PC-3 (cell line): Measurements from ENCODE around the gene ZFTA. TPM values are rescaled to one million over a fixed set of nuclear protein-coding genes. Genes with fewer than 3 reads are reported as not detected.

Experiments used
- ATAC-seq: fragments of 200-7000 bp; cut with Tn5 transposase; 2 replicates; pipeline ENCODE4 v1.9.1; 2020; ENCODE audit warnings: mild to moderate bottlenecking, moderate library complexity
- BruUV-seq: library from RNA; stranded (reverse); fragments of 400-500 nt; replicated peaks from 2 replicates; lab custom pipeline; 2021; lab: Mats Ljungman, UMichigan
- CTCF ChIA-PET: fragments of 300-600 bp; sonication (Branson Sonifier 250); formaldehyde crosslinking; loops from one replicate; lab custom pipeline; 2022; ENCODE audit warnings: antibody characterized with exemption; lab: Charles Lee
- POLR2A ChIA-PET: fragments of 300-600 bp; sonication (Branson Sonifier 250); formaldehyde crosslinking; loops from one replicate; lab custom pipeline; 2022; ENCODE audit warnings: antibody characterized with exemption; ENCODE audit not compliant: unreplicated experiment; lab: Charles Lee
- DNase-seq: peaks from one replicate; pipeline ENCODE4 v3.0.0-alpha.2; 2015
- H2AFZ ChIP-seq: fragments of 300-600 bp; sonication (generic); 2 replicates; pipeline ENCODE4 v1.6.0; 2016; ENCODE audit warnings: antibody characterized with exemption, low read length
- H3F3A ChIP-seq: fragments of 300-600 bp; sonication (generic); one replicate; pipeline ENCODE4 v1.6.0; 2017; ENCODE audit warnings: antibody characterized with exemption, low read length, control low read depth, mild to moderate bottlenecking; ENCODE audit not compliant: unreplicated experiment
- H3K27ac ChIP-seq: fragments of 300-600 bp; sonication (generic); 2 replicates; pipeline ENCODE4 v1.5.1; 2016; ENCODE audit warnings: mild to moderate bottlenecking, low read length
- H3K27me3 ChIP-seq: fragments of 300-600 bp; sonication (generic); 2 replicates; pipeline ENCODE4 v1.6.1; 2016; ENCODE audit warnings: low read length, mixed read lengths
- H3K36me3 ChIP-seq: fragments of 300-600 bp; sonication (generic); 2 replicates; pipeline ENCODE4 v1.6.1; 2016; ENCODE audit warnings: low read depth, mixed run types, low read length, mixed read lengths
- H3K4me1 ChIP-seq: fragments of 300-600 bp; sonication (generic); 2 replicates; pipeline ENCODE4 v1.5.1; 2016; ENCODE audit warnings: low read length; ENCODE audit not compliant: insufficient read depth
- H3K4me2 ChIP-seq: fragments of 300-600 bp; sonication (generic); 2 replicates; pipeline ENCODE4 v1.6.0; 2016; ENCODE audit warnings: low read length
- H3K4me3 ChIP-seq: fragments of 300-600 bp; sonication (generic); 2 replicates; pipeline ENCODE4 v1.5.1; 2016; ENCODE audit warnings: mild to moderate bottlenecking, low read length, mixed read lengths
- H3K79me2 ChIP-seq: fragments of 300-600 bp; sonication (generic); 2 replicates; pipeline ENCODE4 v1.6.1; 2017; ENCODE audit warnings: low read length, mixed read lengths
- H3K9ac ChIP-seq: fragments of 300-600 bp; sonication (generic); 2 replicates; pipeline ENCODE4 v1.6.0; 2016; ENCODE audit warnings: mild to moderate bottlenecking, low read length
- H3K9me2 ChIP-seq: fragments of 300-600 bp; sonication (generic); replicated peaks from 2 replicates; pipeline ENCODE4 v1.6.1; 2016; ENCODE audit warnings: mixed run types, low read length, mixed read lengths
- H3K9me3 ChIP-seq: fragments of 300-600 bp; sonication (generic); 2 replicates; pipeline ENCODE4 v1.6.1; 2016; ENCODE audit warnings: low read length, mixed read lengths
- H4K20me1 ChIP-seq: fragments of 300-600 bp; sonication (generic); 2 replicates; pipeline ENCODE4 v1.6.1; 2016; ENCODE audit warnings: low read length, mixed read lengths
- CTCF ChIP-seq: fragments of 300-600 bp; sonication (generic); conservative IDR thresholded peaks from 2 replicates; pipeline ENCODE4 v1.5.1; 2017; ENCODE audit warnings: antibody characterized with exemption, low read depth, mild to moderate bottlenecking, low read length
- EZH2 ChIP-seq: fragments of 300-600 bp; sonication (generic); IDR thresholded peaks from one replicate; pipeline ENCODE4 v1.6.1; 2017; ENCODE audit warnings: antibody characterized with exemption, mild to moderate bottlenecking, low read length; ENCODE audit not compliant: unreplicated experiment
- EZH2phosphoT487 ChIP-seq: fragments of 300-600 bp; sonication (generic); IDR thresholded peaks from 2 replicates; pipeline ENCODE4 v1.6.1; 2018; ENCODE audit warnings: mild to moderate bottlenecking, antibody characterized with exemption, low read length, borderline replicate concordance
- intact Hi-C: fragments of 100-400 bp; cut with micrococcal nuclease; formaldehyde crosslinking; loops from 2 replicates; pipeline ENCODE4 v1.9.0; 2023
- total RNA-seq: library from RNA; depleted of rRNA; stranded (reverse); fragments of >200 nt; gene quantifications from 2 replicates; pipeline ENCODE4 v1.2.3, GENCODE V29; 2014

ZFTA gene
- total RNA-seq, 1 experiment from 2014 or later: 15.1 TPM

DNA sequence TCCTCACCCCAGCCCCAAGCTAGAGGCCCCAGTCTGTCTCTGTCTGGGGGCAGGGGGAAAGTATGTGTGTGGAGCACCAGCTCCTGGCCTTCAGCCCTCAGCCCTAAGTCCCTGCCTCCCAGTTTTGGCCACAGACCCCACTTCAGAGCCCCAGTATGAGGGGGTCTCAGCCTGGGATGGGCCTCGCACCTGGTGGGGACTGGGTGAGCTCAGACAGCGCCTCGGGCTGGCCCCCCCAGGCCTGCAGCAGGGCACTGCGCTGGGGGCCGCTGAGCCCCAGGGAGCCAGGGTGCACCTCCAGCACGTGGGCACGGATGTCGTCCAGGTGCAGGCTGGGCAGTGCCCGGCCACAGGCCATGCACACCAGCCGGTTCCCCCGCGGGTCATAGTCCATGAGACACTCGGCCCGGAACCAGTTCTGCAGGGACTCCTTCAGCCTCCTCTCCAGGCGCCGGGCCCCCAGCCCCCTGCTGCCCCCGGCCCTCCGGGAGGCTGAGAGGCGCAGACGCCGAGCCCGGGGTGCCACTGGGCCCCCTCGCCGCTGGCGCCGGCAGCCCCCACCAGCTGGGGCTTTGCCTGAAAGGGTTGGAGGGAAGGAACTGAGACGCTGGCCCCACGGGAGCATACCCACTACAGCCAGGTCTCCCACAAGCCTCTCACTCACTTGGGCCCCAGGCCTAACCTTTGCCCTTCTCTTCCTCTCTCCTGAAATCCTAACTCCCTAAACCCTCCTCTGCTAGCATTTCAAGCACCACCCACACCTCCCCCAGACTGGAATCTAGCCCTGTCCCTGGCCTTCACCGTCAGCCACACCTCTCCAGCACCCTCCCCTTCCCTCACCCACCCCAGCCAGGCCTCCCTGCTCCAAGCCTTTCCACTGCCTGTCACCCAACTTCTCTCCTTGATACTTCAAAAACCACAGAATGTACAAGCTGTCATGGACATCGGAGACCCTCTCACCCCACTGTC, 3.6 kb downstream of the ZFTA start:
- no peak overlapping the region for H2AFZ ChIP-seq
- no peak overlapping the region for H3K9ac ChIP-seq
- no peaks in the 10 kb centered on the region for H3K9me3 ChIP-seq
- CTCF ChIA-PET: no interaction called here
- H3K4me2 ChIP-seq: no peak overlapping the region
- H4K20me1 ChIP-seq: peaks cover 13% of the 10 kb centered on the region
- H3F3A ChIP-seq: peaks cover 2% of the 10 kb centered on the region
- peaks cover 21% of the 10 kb centered on the region for H3K79me2 ChIP-seq
- DNase-seq (no peak), ATAC-seq (no peak)
- peaks cover 9% of the 10 kb centered on the region; the same call in 1 of the 2 replicates for H3K4me1 ChIP-seq
- intact Hi-C loops: loop anchor here (5.0 to 10.0 kb wide), 2 partner anchors 182 to 380 kb away; no protein-coding TSS in a partner anchor
- no peaks in the 10 kb centered on the region for H3K9me2 ChIP-seq
- H3K4me3 ChIP-seq: no peak overlapping the region
- H3K27ac ChIP-seq: no peak overlapping the region
- peaks cover under 1% of the 10 kb centered on the region; the same call in 1 of the 2 replicates for H3K36me3 ChIP-seq
- BruUV-seq: no TSS peak
- no peak for TF ChIP-seq EZH2
- no peak for TF ChIP-seq EZH2phosphoT487
- no peak for TF ChIP-seq CTCF
- no peaks in the 10 kb centered on the region for H3K27me3 ChIP-seq
- POLR2A ChIA-PET: no interaction called here

- intact Hi-C loops: loop anchor here (10.0 kb wide), 1 partner anchor 380 kb away; no protein-coding TSS in a partner anchor
- CTCF ChIA-PET: no interaction called here
- H3K9ac ChIP-seq: no peak overlapping the region
Measured at GRCh38 chr11:63764340-63764678, 4.3 kb downstream of the ZFTA start.

More at GRCh38 chr11:63764340-63764678, 4.3 kb downstream of the ZFTA start:
- Histone ChIP-seq H2AFZ (no peak overlapping the region), H3K27me3 (no peaks in the 10 kb centered on the region), H3K9me3 (no peaks in the 10 kb centered on the region), H3K36me3 (peaks cover 4% of the 10 kb centered on the region; the same call in 1 of the 2 replicates), H3K4me3 (no peak overlapping the region), H3K4me1 (peaks cover 9% of the 10 kb centered on the region; the same call in 1 of the 2 replicates), H3K4me2 (no peak overlapping the region), H3K27ac (no peak overlapping the region), H3F3A (no peaks in the 10 kb centered on the region), H3K79me2 (peaks cover 21% of the 10 kb centered on the region), H4K20me1 (peaks cover 13% of the 10 kb centered on the region), H3K9me2 (no peaks in the 10 kb centered on the region)
- POLR2A ChIA-PET: no interaction called here
- no peak for ATAC-seq
- TF ChIP-seq EZH2 (no peak), CTCF (no peak), EZH2phosphoT487 (no peak)
- no peak for DNase-seq
- BruUV-seq: no TSS peak
